H9 (cell line): ENCODE measurements around the gene LRG1. TPM values are rescaled to one million over a fixed set of nuclear protein-coding genes. Genes with fewer than 3 reads are reported as not detected.

ENCODE experiments used
- DNase-seq: peaks from one replicate; pipeline ENCODE4 v3.0.0-alpha.2; 2017
- H2AFZ ChIP-seq: one replicate; pipeline ENCODE4 v1.6.1; 2013; ENCODE audit warnings: mild to moderate bottlenecking, low read length, control low read depth, moderate library complexity
- H2AK5ac ChIP-seq: 2 replicates; pipeline ENCODE4 v1.6.1; 2013; ENCODE audit warnings: low read length, control low read depth, mixed read lengths; ENCODE audit not compliant: insufficient read length
- H2BK120ac ChIP-seq: one replicate; pipeline ENCODE4 v1.6.1; 2013; ENCODE audit warnings: low read depth, mild to moderate bottlenecking, low read length, control low read depth, inconsistent platforms; ENCODE audit not compliant: poor library complexity, severe bottlenecking
- H2BK12ac ChIP-seq: 2 replicates; pipeline ENCODE4 v1.6.1; 2013; ENCODE audit warnings: low read length, control low read depth, mixed read lengths, low read depth; ENCODE audit not compliant: insufficient read length
- H2BK15ac ChIP-seq: 2 replicates; pipeline ENCODE4 v1.6.1; 2013; ENCODE audit warnings: low read depth, low read length, control low read depth
- H2BK20ac ChIP-seq: one replicate; pipeline ENCODE4 v1.6.1; 2013; ENCODE audit warnings: low read depth, mild to moderate bottlenecking, low read length, control low read depth, inconsistent platforms; ENCODE audit not compliant: poor library complexity, severe bottlenecking
- H2BK5ac ChIP-seq: 2 replicates; pipeline ENCODE4 v1.6.1; 2013; ENCODE audit warnings: low read length, control low read depth, mixed read lengths; ENCODE audit not compliant: insufficient read length
- H3K14ac ChIP-seq: 2 replicates; pipeline ENCODE4 v1.6.1; 2013; ENCODE audit warnings: low read length, control low read depth; ENCODE audit not compliant: insufficient read depth
- H3K18ac ChIP-seq: 2 replicates; pipeline ENCODE4 v1.6.1; 2013; ENCODE audit warnings: low read depth, mild to moderate bottlenecking, mixed read lengths, low read length, control low read depth; ENCODE audit not compliant: insufficient read length
- H3K23ac ChIP-seq: 2 replicates; pipeline ENCODE4 v1.6.1; 2013; ENCODE audit warnings: low read length, control low read depth, mixed read lengths, low read depth; ENCODE audit not compliant: insufficient read length
- H3K23me2 ChIP-seq: 2 replicates; pipeline ENCODE4 v1.6.1; 2013; ENCODE audit warnings: low read depth, mild to moderate bottlenecking, mixed read lengths, low read length, control low read depth; ENCODE audit not compliant: insufficient read length, poor library complexity, severe bottlenecking
- H3K27ac ChIP-seq: 2 replicates; pipeline ENCODE4 v1.5.1; 2013; ENCODE audit warnings: low read length, control low read depth, mixed read lengths, low read depth; ENCODE audit not compliant: insufficient read length
- H3K27me3 ChIP-seq: 2 replicates; pipeline ENCODE4 v1.6.1; 2013; ENCODE audit warnings: low read length, control low read depth, inconsistent platforms; ENCODE audit not compliant: insufficient read depth
- H3K4ac ChIP-seq: 2 replicates; pipeline ENCODE4 v1.6.1; 2013; ENCODE audit warnings: low read depth, mild to moderate bottlenecking, control low read depth, inconsistent platforms, low read length, moderate library complexity
- H3K4me1 ChIP-seq: 2 replicates; pipeline ENCODE4 v1.6.1; 2013; ENCODE audit warnings: low read length, control low read depth, inconsistent platforms; ENCODE audit not compliant: insufficient read depth
- H3K4me2 ChIP-seq: 2 replicates; pipeline ENCODE4 v1.6.1; 2013; ENCODE audit warnings: low read length, control low read depth, mixed read lengths; ENCODE audit not compliant: insufficient read length, insufficient read depth
- H3K56ac ChIP-seq: 2 replicates; pipeline ENCODE4 v1.6.1; 2013; ENCODE audit warnings: low read depth, mild to moderate bottlenecking, mixed read lengths, low read length, control low read depth; ENCODE audit not compliant: insufficient read length
- H3K79me1 ChIP-seq: 2 replicates; pipeline ENCODE4 v1.6.1; 2013; ENCODE audit warnings: low read depth, mild to moderate bottlenecking, moderate library complexity, low read length, control low read depth, inconsistent platforms; ENCODE audit not compliant: insufficient read depth, poor library complexity, severe bottlenecking
- H3K79me2 ChIP-seq: 2 replicates; pipeline ENCODE4 v1.6.1; 2013; ENCODE audit warnings: low read length, control low read depth, inconsistent platforms; ENCODE audit not compliant: insufficient read depth
- H3K9ac ChIP-seq: 2 replicates; pipeline ENCODE4 v1.6.1; 2013; ENCODE audit warnings: low read length, control low read depth, mixed read lengths; ENCODE audit not compliant: insufficient read length; ENCODE audit errors: extremely low read depth
- H3K9me3 ChIP-seq: one replicate; pipeline ENCODE4 v1.6.1; 2013; ENCODE audit warnings: low read depth, low read length, inconsistent platforms; ENCODE audit not compliant: control insufficient read depth
- H3T11ph ChIP-seq: one replicate; pipeline ENCODE4 v1.6.1; 2013; ENCODE audit warnings: mild to moderate bottlenecking, low read length, control low read depth, inconsistent platforms
- H4K20me1 ChIP-seq: one replicate; pipeline ENCODE4 v1.6.1; 2013; ENCODE audit not compliant: control insufficient read depth, insufficient read length, insufficient read depth
- H4K5ac ChIP-seq: 2 replicates; pipeline ENCODE4 v1.6.1; 2013; ENCODE audit warnings: low read depth, mild to moderate bottlenecking, mixed read lengths, low read length, control low read depth; ENCODE audit not compliant: insufficient read length
- H4K8ac ChIP-seq: replicated peaks from 2 replicates; pipeline ENCODE4 v1.6.1; 2013; ENCODE audit warnings: low read length, control low read depth, mixed read lengths, low read depth; ENCODE audit not compliant: insufficient read length
- H4K91ac ChIP-seq: 2 replicates; pipeline ENCODE4 v1.6.1; 2013; ENCODE audit warnings: low read depth, mild to moderate bottlenecking, moderate library complexity, mixed read lengths, low read length, control low read depth; ENCODE audit not compliant: insufficient read length
- H3K27ac Mint-ChIP-seq, 3 experiments: 2 replicates in 2 of 3; 3 replicates in 1 of 3; pipeline ENCODE4 v1.8.0; 2020 to 2021; ENCODE audit warnings: mixed read lengths in 3 of 3, mild to moderate bottlenecking in 1 of 3, moderate library complexity in 1 of 3
- H3K27me3 Mint-ChIP-seq: 2 replicates; pipeline ENCODE4 v1.8.0; 2021; ENCODE audit warnings: low read depth, mild to moderate bottlenecking, moderate library complexity, mixed read lengths
- H3K36me3 Mint-ChIP-seq, 3 experiments: 2 replicates in 2 of 3; 3 replicates in 1 of 3; pipeline ENCODE4 v1.8.0; 2020 to 2021; ENCODE audit warnings: low read depth in 3 of 3, mixed read lengths in 3 of 3; ENCODE audit not compliant: insufficient read depth in 1 of 3
- H3K4me1 Mint-ChIP-seq, 2 experiments: 2 replicates each; pipeline ENCODE4 v1.8.0; 2020; ENCODE audit warnings: mixed read lengths in 2 of 2
- H3K4me3 Mint-ChIP-seq, 2 experiments: 2 replicates in 1 of 2; 3 replicates in 1 of 2; pipeline ENCODE4 v1.8.0; 2020 to 2021; ENCODE audit warnings: mild to moderate bottlenecking in 2 of 2, mixed read lengths in 2 of 2, moderate library complexity in 1 of 2
- H3K9me3 Mint-ChIP-seq, 2 experiments: 2 replicates in 1 of 2; 3 replicates in 1 of 2; pipeline ENCODE4 v1.8.0; 2020; ENCODE audit warnings: mild to moderate bottlenecking in 2 of 2, mixed read lengths in 2 of 2, moderate library complexity in 1 of 2
- CTCF ChIP-seq: fragments of 200-600 bp; sonication (generic); conservative IDR thresholded peaks from 3 replicates; pipeline ENCODE4 v1.8.0; 2021; ENCODE audit warnings: antibody characterized with exemption, mild to moderate bottlenecking
- WGBS: extraction: QIAGEN DNeasy Blood & Tissue Kit; methylation state at CpG from one replicate; pipeline ENCODE4 v1.1.7; 2013; ENCODE audit warnings: missing lambda C conversion rate, low lambda C conversion rate, mixed read lengths; ENCODE audit not compliant: insufficient read length; ENCODE audit errors: extremely low coverage; 5-methylcytosine and 5-hydroxymethylcytosine counted together
- total RNA-seq: library from RNA; stranded (reverse); gene quantifications from 2 replicates; pipeline ENCODE4 v1.2.1, GENCODE V29; 2021

Gene LRG1
- total RNA-seq, 1 experiment from 2014 or later = 0.24 TPM

DNA sequence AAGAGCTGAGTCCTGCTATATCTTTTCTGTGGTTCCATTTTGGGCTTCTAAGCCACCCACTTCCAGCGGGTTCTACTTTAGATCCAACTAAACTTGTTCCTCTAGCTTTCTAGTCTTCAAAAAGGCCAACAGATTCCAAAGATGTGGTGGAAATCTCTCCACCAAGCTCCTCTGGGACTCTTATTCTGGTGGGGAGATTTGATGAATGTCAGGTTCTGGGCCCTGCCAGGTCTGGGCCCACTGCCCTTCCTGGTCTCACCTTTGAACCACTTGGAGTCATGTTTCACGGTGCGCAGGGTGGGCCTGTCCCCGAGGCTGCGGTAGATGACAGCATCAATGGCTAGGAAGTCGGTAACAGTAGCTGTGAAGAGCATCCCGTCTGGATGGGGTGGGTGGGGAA is 14.9 kb upstream of the LRG1 start:
- H3K56ac ChIP-seq = no peak overlapping the region
- no peaks in the 10 kb centered on the region; the same call in 1 of the 2 replicates for H3K4me1 ChIP-seq
- H3K9me3 ChIP-seq = no peaks in the 10 kb centered on the region
- no peak overlapping the region for H3T11ph ChIP-seq
- Mint-ChIP-seq H3K36me3 (peaks cover 36 to 60% (median 52%) of the 10 kb centered on the region in 3 experiments), H3K9me3 (no peaks in the 10 kb centered on the region; a peak in 1 of 5 replicates), H3K27ac (no peak overlapping the region), H3K4me3 (no peak overlapping the region), H3K27me3 (peaks cover 3% of the 10 kb centered on the region), H3K4me1 (peaks cover 9 to 18% of the 10 kb centered on the region in 2 experiments)
- H3K79me1 ChIP-seq = no peaks in the 10 kb centered on the region
- WGBS = no CpG with 5 or more reads among the region's 7 CpGs
- no peak overlapping the region for H4K8ac ChIP-seq
- no peak overlapping the region for H4K5ac ChIP-seq
- no peak overlapping the region for H2AFZ ChIP-seq
- H4K91ac ChIP-seq = no peak overlapping the region
- H3K27ac ChIP-seq = no peak overlapping the region
- peaks cover 6% of the 10 kb centered on the region for H4K20me1 ChIP-seq
- H3K79me2 ChIP-seq = no peaks in the 10 kb centered on the region
- H3K23me2 ChIP-seq = no peaks in the 10 kb centered on the region
- H3K9ac ChIP-seq = no peak overlapping the region
- no peak overlapping the region for H3K14ac ChIP-seq
- DNase-seq = no peak
- no peak for TF ChIP-seq CTCF
- no peak overlapping the region for H2AK5ac ChIP-seq
- no peak overlapping the region for H2BK5ac ChIP-seq
- H2BK15ac ChIP-seq = no peak overlapping the region
- no peak overlapping the region for H3K4me2 ChIP-seq
- H3K4ac ChIP-seq = no peak overlapping the region
- H3K23ac ChIP-seq = no peak overlapping the region
- no peak overlapping the region for H2BK20ac ChIP-seq
- no peak overlapping the region for H2BK120ac ChIP-seq
- H2BK12ac ChIP-seq = no peak overlapping the region
- H3K18ac ChIP-seq = no peak overlapping the region
- H3K27me3 ChIP-seq = no peaks in the 10 kb centered on the region
